GM10266 (cell line): ENCODE results near the gene TESK2.
A peak's percentile ranks its signal among the peaks of the same experiment; 100 is the strongest.

Source experiments
- DNase-seq: peaks from one replicate; pipeline ENCODE4 v3.0.0; 2012; ENCODE audit errors: extremely low spot score
- CTCF ChIP-seq: IDR thresholded peaks from 2 replicates; pipeline ENCODE4 v1.5.1; 2012; ENCODE audit warnings: mild to moderate bottlenecking, low read depth; ENCODE audit not compliant: control insufficient read depth, insufficient read depth; ENCODE audit errors: missing control alignments

TESK2 gene

GRCh38 chr1:45512641-45513054 lies 21.7 kb upstream of the TESK2 start:
- TF ChIP-seq CTCF, result peak; percentile 84
- no peak for DNase-seq

DNA sequence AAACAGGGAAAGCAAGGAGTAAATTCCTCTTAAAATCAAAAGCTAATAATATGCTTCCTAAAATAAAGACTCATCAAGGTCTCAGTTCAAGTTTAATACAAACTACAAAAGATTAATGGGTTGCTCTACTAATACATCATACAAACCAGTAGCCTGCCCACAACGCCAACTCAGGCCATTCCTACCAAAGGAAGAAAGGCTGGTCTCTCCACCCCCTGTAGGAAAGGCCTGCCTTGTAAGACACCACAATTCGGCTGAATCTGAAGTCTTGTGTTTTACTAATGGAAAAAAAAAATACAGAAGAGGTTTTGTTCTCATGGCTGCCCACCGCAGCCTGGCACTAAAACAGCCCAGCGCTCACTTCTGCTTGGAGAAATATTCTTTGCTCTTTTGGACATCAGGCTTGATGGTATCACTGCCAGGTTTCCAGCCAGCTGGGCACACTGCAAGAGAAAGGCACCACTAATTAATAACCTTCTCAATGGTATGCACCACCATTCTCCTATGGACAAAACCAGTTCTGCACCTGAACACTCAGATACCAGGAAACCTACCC lies 20.1 kb upstream of the TESK2 start:
- no peak for DNase-seq
- TF ChIP-seq CTCF, result no peak

DNA sequence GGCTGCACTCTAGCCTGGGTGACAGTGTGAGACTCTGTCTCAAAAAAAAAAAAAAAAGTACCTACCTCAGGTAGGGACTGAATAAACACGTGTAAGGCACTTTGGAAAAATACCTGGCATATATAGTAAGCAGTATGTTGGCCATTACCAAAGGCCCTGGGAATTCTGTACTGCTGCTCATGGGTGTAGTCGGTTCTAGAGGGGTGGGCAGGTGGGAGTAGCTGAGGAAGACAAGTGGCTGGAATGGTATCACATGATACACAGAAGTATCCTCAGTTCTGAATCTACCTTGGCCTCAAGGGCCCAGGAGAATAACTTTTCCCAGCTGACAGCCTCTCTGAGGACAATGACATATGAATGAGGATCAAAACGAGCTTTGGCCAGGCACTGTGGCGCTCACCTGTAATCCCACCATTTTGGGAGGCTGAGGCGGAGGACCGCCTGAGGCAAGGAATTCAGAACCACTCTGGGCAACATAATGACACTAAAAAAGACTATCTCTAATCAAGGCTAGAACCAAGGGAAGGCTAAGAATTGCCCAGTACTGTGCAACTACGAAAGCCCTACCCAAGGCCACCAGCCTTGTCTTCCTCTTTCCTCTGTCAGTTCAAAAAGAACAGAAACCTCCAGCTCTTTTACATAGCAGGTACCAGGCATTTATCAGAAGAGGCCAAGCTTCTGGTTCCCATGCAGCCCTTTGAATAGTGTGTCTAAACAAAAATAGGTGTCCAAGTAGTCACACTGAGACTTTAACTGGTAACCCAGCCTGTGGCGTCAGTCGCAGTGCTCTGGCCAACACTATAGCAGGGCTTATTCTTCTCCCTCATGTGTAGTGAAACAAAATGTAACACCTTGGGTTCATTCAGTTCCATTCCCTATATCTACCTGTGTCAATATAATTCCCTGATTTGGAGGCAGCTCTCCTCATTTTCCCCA lies 19.3 kb upstream of the TESK2 start:
- no peak for TF ChIP-seq CTCF
- DNase-seq, result no peak

DNA sequence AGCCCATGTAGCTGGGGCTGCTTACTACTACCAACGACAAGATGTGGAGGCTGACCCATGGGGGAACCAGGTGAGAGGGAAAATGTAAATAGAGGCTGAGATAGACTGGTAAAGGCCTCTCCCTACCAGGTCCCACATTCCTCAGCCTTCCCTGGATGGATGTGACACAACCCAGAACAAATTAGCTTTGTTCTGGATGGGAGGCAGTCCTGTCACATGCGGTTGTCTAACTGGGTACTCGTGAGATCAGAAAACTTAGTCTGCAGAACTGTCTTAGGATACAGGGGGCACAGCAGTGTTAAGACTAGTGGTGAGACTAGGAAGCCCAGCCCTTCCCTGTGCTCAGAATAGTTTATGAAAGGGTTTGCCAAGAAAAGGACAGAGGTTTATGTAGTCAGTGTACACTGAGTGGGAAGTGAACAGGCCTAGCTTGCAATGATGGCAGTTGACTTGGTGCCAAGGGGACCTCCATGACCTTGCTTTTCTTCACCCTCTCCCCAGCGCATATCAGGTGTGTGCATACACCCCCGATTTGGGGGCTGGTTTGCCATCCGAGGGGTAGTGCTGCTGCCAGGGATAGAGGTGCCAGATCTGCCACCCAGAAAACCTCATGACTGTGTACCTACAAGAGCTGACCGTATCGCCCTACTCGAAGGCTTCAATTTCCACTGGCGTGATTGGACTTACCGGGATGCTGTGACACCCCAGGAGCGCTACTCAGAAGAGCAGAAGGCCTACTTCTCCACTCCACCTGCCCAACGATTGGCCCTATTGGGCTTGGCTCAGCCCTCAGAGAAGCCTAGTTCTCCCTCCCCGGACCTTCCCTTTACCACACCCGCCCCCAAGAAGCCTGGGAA lies 17.6 kb upstream of the TESK2 start:
- no peak for TF ChIP-seq CTCF
- no peak for DNase-seq

DNA sequence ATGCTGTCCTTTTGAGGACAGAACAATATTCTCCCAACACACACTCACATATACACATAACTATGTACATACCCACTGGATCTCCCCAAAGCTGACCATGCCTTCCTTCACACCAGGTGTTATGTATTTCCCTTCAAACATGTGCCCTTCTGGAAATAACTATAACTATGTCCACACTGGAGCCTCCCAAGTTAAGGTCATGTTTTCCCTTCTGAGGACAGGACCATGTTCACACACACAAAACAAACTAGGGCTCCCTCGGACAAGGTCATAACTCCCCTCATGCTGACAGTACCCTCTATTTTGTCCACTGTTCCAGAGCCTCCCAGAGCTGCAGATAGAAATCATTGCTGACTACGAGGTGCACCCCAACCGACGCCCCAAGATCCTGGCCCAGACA lies 16.9 kb upstream of the TESK2 start:
- no peak for TF ChIP-seq CTCF
- no peak for DNase-seq

DNA sequence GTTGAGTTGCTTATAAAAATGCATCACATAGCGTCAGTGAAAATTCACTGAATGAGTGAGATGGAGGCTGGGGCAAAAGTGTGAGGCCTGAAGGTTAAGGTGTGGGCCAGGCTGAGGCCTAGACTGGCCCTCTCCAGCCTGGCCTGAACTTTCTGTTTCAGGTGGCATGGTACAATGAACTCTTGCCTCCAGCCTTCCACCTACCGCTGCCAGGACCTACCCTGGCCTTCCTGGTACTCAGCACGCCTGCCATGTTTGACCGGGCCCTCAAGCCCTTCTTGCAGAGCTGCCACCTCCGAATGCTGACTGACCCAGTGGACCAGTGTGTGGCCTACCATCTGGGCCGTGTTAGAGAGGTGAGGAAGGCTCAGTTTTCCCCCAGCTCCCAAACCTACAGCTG lies 16.2 kb upstream of the TESK2 start:
- no peak for DNase-seq
- TF ChIP-seq CTCF, result no peak
